GM19467 (cell line): Measurements from ENCODE around the gene NUP58.

Experiments used
- ATAC-seq: cut with Tn5 transposase; IDR thresholded peaks from one replicate; pipeline ENCODE4 v1.9.1; 2021; ENCODE audit warnings: mild to moderate bottlenecking, moderate library complexity; ENCODE audit not compliant: unreplicated experiment

The NUP58 gene

GRCh38 chr13:25301347-25302113, at the start of gene NUP58:
TSS of gene NUP58 (plus strand) at chr13:25301625. CDS start at chr13:25301774, 149 bp downstream.
- ATAC-seq: peak; percentile 99

GRCh38 chr13:25252225-25252624, 49.2 kb upstream of the NUP58 start:
- ATAC-seq: no peak

- ATAC-seq: no peak
Observed at GRCh38 chr13:25252752-25253151, 48.7 kb upstream of the NUP58 start.

GRCh38 chr13:25253702-25254101, 47.7 kb upstream of the NUP58 start:
- ATAC-seq: no peak

- no peak for ATAC-seq
Observed at GRCh38 chr13:25262261-25262660, 39.2 kb upstream of the NUP58 start.

GRCh38 chr13:25266706-25267105, 34.7 kb upstream of the NUP58 start:
- no peak for ATAC-seq

- no peak for ATAC-seq
Observed at GRCh38 chr13:25267715-25268114, 33.7 kb upstream of the NUP58 start.

GRCh38 chr13:25268561-25268960, 32.9 kb upstream of the NUP58 start:
- ATAC-seq: no peak

- ATAC-seq: no peak
Observed at GRCh38 chr13:25276748-25277147, 24.7 kb upstream of the NUP58 start.

GRCh38 chr13:25280396-25280795, 21.0 kb upstream of the NUP58 start:
- ATAC-seq: no peak

- ATAC-seq: peak; percentile 63
Observed at GRCh38 chr13:25281193-25281934, 20.1 kb upstream of the NUP58 start.

GRCh38 chr13:25281935-25282332, 19.5 kb upstream of the NUP58 start:
- ATAC-seq: peak; percentile 4

GRCh38 chr13:25286308-25286968, 15.0 kb upstream of the NUP58 start:
- peak; percentile 26 for ATAC-seq

- ATAC-seq: peak; percentile 94
Observed at GRCh38 chr13:25286969-25287961, 14.2 kb upstream of the NUP58 start, which contains the start of gene MTMR6. TSS of gene MTMR6 (minus strand) at chr13:25287488. CDS start at chr13:25287247, 241 bp downstream.

GRCh38 chr13:25288966-25289365, 12.5 kb upstream of the NUP58 start:
- no peak for ATAC-seq

- ATAC-seq: no peak
Observed at GRCh38 chr13:25291691-25292090, 9.7 kb upstream of the NUP58 start.

- no peak for ATAC-seq
Observed at GRCh38 chr13:25292301-25292700, 9.1 kb upstream of the NUP58 start.

- ATAC-seq: no peak
Observed at GRCh38 chr13:25295228-25295627, 6.2 kb upstream of the NUP58 start.

- no peak for ATAC-seq
Observed at GRCh38 chr13:25295701-25296100, 5.7 kb upstream of the NUP58 start.

GRCh38 chr13:25300861-25301346, 521 bp upstream of the NUP58 start:
- peak; percentile 17 for ATAC-seq
